ENCODE measurements around the gene OLFML2B.

DNA sequence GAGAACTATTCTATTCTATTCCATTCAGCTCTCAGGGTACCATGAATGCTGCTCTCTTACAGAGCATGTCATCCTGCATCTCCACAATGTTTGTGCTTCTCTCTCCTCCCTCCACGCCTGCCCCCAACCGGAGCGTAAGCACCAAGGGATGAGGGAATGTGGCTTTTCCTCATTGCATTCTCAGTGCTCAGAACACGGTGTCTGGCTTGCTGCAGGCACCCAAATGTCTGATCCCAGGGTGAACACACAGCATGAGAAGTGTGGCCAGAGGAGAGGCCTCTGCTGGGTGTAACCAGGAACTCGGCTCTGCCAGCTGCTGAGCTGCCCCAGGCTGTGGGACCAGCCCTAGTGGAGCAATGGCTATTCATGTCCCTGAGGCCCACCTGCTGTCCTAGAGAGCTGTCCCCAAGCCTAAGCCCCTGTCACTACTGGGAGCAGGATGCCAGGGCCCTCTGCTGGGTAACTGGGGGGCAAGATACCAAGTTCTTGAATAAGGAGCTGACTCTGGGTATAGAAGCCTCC is 38.3 kb downstream of the OLFML2B start:
- no peak for TF ChIP-seq ELF4 (IDR thresholded peaks at IDR 0.05)
- no peak for TF ChIP-seq FOXM1 (IDR thresholded peaks at IDR 0.05; ENCODE audit: borderline replicate concordance)
- TF ChIP-seq SUZ12 (IDR thresholded peaks at IDR 0.05), result no peak
- TF ChIP-seq FOXA1 (IDR thresholded peaks at IDR 0.05), result no peak
- TF ChIP-seq L3MBTL2 (conservative IDR thresholded peaks at IDR 0.05), result no peak
- no peak for TF ChIP-seq BHLHE40 (IDR thresholded peaks at IDR 0.05; ENCODE audit: borderline replicate concordance)
- no peak for TF ChIP-seq FOXK2 (IDR thresholded peaks at IDR 0.05)
- no peak for TF ChIP-seq ZNF384 (IDR thresholded peaks at IDR 0.05)
- TF ChIP-seq NFRKB (IDR thresholded peaks at IDR 0.05), result no peak
- no peak for TF ChIP-seq TARDBP (IDR thresholded peaks at IDR 0.05)
- no peak for TF ChIP-seq SP1 (IDR thresholded peaks at IDR 0.05)
- no peak for TF ChIP-seq HDGF (IDR thresholded peaks at IDR 0.05; ENCODE audit: borderline replicate concordance)
- no peak for TF ChIP-seq CTBP1 (IDR thresholded peaks at IDR 0.05; ENCODE audit: borderline replicate concordance)

All from HEK293T (cell line).